Neural cell (in vitro differentiated cells): Measurements from ENCODE around the gene DIP2C. TPM values are rescaled to one million over a fixed set of nuclear protein-coding genes. Genes with fewer than 3 reads are reported as not detected.
"Not testable (repeated sequence)": the region's sequence is repeated elsewhere in the genome, so short reads cannot be mapped to it uniquely, and the experiment has no call there.

Experiments
- H2AFZ ChIP-seq: fragments of 200-600, 300-800 bp; sonication (generic), shearing (Covaris generic); 2 replicates; pipeline ENCODE4 v1.6.0; 2014; ENCODE audit warnings: low read depth, mild to moderate bottlenecking, antibody characterized with exemption, low read length, moderate library complexity
- H3F3A ChIP-seq: fragments of 200-600 bp; shearing (Covaris generic); 2 replicates; pipeline ENCODE4 v1.6.1; 2016; ENCODE audit warnings: mild to moderate bottlenecking, moderate library complexity, mixed read lengths, antibody characterized with exemption, low read length; ENCODE audit not compliant: insufficient read depth, poor library complexity, severe bottlenecking
- H3K27ac ChIP-seq: fragments of 200-600, 300-800 bp; sonication (generic), shearing (Covaris generic); 2 replicates; pipeline ENCODE4 v1.5.1; 2014; ENCODE audit warnings: mild to moderate bottlenecking, low read length, moderate library complexity
- H3K27me3 ChIP-seq: fragments of 300-800, 200-600 bp; sonication (generic), shearing (Covaris generic); 2 replicates; pipeline ENCODE4 v1.6.0; 2014; ENCODE audit warnings: mild to moderate bottlenecking, low read depth, low read length, moderate library complexity; ENCODE audit not compliant: insufficient read depth
- H3K36me3 ChIP-seq: fragments of 300-800, 200-600 bp; sonication (generic), shearing (Covaris generic); 2 replicates; pipeline ENCODE4 v1.5.1; 2014; ENCODE audit warnings: mild to moderate bottlenecking, antibody characterized with exemption, low read length, moderate library complexity; ENCODE audit not compliant: insufficient read depth
- H3K4me2 ChIP-seq: fragments of 300-800, 200-600 bp; sonication (generic), shearing (Covaris generic); 2 replicates; pipeline ENCODE4 v1.6.0; 2014; ENCODE audit warnings: mild to moderate bottlenecking, low read length
- H3K4me3 ChIP-seq: fragments of 300-800, 200-600 bp; sonication (generic), shearing (Covaris generic); 2 replicates; pipeline ENCODE4 v1.5.1; 2014; ENCODE audit warnings: mild to moderate bottlenecking, low read length, moderate library complexity
- H3K79me2 ChIP-seq: fragments of 200-600 bp; shearing (Covaris generic); replicated peaks from 2 replicates; pipeline ENCODE4 v1.6.0; 2014; ENCODE audit warnings: mild to moderate bottlenecking, low read length, moderate library complexity; ENCODE audit not compliant: insufficient read depth
- H3K9ac ChIP-seq: fragments of 300-800, 200-600 bp; sonication (generic), shearing (Covaris generic); 2 replicates; pipeline ENCODE4 v1.6.1; 2016; ENCODE audit warnings: mild to moderate bottlenecking, low read length, mixed read lengths
- H3K9me2 ChIP-seq: fragments of 200-600 bp; shearing (Covaris generic); 2 replicates; pipeline ENCODE4 v1.6.1; 2016; ENCODE audit warnings: mild to moderate bottlenecking, low read length, mixed read lengths; ENCODE audit not compliant: insufficient read depth
- H3K9me3 ChIP-seq: fragments of 200-600, 300-800 bp; sonication (generic), shearing (Covaris generic); 2 replicates; pipeline ENCODE4 v1.6.1; 2016; ENCODE audit warnings: mild to moderate bottlenecking, mixed run types, low read length, moderate library complexity, mixed read lengths
- H4K20me1 ChIP-seq: fragments of 200-600 bp; shearing (Covaris generic); 2 replicates; pipeline ENCODE4 v1.6.1; 2016; ENCODE audit warnings: mild to moderate bottlenecking, mixed run types; ENCODE audit not compliant: insufficient read depth
- EP300 ChIP-seq: fragments of 450-650 bp; conservative IDR thresholded peaks from 2 replicates; pipeline ENCODE4 v1.6.1; 2014; ENCODE audit warnings: antibody characterized with exemption, mild to moderate bottlenecking, moderate library complexity; ENCODE audit not compliant: poor library complexity, severe bottlenecking
- EZH2 ChIP-seq: fragments of 200-600, 300-800 bp; shearing (Covaris generic), sonication (generic); IDR thresholded peaks from 2 replicates; pipeline ENCODE4 v1.6.1; 2014; ENCODE audit warnings: antibody characterized with exemption, low read length, borderline replicate concordance, mild to moderate bottlenecking; ENCODE audit not compliant: insufficient read depth, poor library complexity, severe bottlenecking
- MXI1 ChIP-seq: fragments of 450-650 bp; conservative IDR thresholded peaks from 2 replicates; pipeline ENCODE4 v1.6.1; 2014; ENCODE audit warnings: antibody characterized with exemption, mild to moderate bottlenecking; ENCODE audit not compliant: poor library complexity, severe bottlenecking
- POLR2AphosphoS5 ChIP-seq: IDR thresholded peaks from 2 replicates; pipeline ENCODE4 v1.6.1; 2012
- RAD21 ChIP-seq: fragments of 450-650 bp; conservative IDR thresholded peaks from 2 replicates; pipeline ENCODE4 v1.6.1; 2014; ENCODE audit warnings: antibody characterized with exemption, mild to moderate bottlenecking, moderate library complexity
- SMC3 ChIP-seq: fragments of 450-650 bp; conservative IDR thresholded peaks from 2 replicates; pipeline ENCODE4 v1.6.1; 2014; ENCODE audit warnings: antibody characterized with exemption, mild to moderate bottlenecking, moderate library complexity; ENCODE audit not compliant: poor library complexity
- TAF1 ChIP-seq: IDR thresholded peaks from 2 replicates; pipeline ENCODE4 v1.6.1; 2012; ENCODE audit warnings: low read depth
- polyA plus RNA-seq: library from polyadenylated mRNA; depleted of rRNA; stranded (reverse); fragments of >200 nt; gene quantifications from 2 replicates; pipeline ENCODE4 v1.2.3, GENCODE V29; 2014
- TF ChIP-seq, protein P1 (sequence below): fragments of 450-650 bp; IDR thresholded peaks from 2 replicates; pipeline ENCODE4 v1.5.1; 2014; ENCODE audit warnings: antibody characterized with exemption, mild to moderate bottlenecking, moderate library complexity; ENCODE audit not compliant: poor library complexity, severe bottlenecking
- TF ChIP-seq, protein P2 (sequence below): IDR thresholded peaks from 2 replicates; pipeline ENCODE4 v1.6.1; 2012; ENCODE audit warnings: borderline replicate concordance

Gene DIP2C
- polyA plus RNA-seq, 1 donor from 2014 or later, result 24.1 TPM

DNA sequence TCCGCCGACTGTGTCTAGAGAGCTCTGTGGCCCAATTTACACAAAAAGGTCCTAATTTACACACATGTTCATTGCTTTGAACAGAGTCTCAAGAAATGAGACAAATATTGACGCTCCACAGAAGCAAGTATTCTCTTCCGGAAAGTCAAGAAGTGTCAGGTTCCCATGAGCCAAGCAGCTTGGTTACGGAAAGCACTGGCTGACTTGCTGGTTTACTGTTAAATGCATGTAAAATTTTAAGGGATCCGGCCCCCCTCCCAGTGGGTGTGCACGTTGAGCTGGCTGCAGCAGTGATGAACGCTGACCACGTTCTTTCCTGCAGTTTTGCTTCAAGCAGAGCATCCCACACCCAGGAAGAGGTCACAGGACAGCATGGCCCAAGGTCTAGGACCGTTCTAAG lies 76.8 kb downstream of the DIP2C start:
- no peak overlapping the region for H3K4me3 ChIP-seq
- no peak overlapping the region for H2AFZ ChIP-seq
- peaks cover 40% of the 10 kb centered on the region for H4K20me1 ChIP-seq
- no peaks in the 10 kb centered on the region for H3K36me3 ChIP-seq
- no peaks in the 10 kb centered on the region for H3F3A ChIP-seq
- no peaks in the 10 kb centered on the region for H3K9me3 ChIP-seq
- no peaks in the 10 kb centered on the region for H3K27me3 ChIP-seq
- no peak overlapping the region for H3K4me2 ChIP-seq
- no peaks in the 10 kb centered on the region for H3K9me2 ChIP-seq
- H3K27ac ChIP-seq, result no peak overlapping the region
- peaks cover 67% of the 10 kb centered on the region for H3K79me2 ChIP-seq
- no peak for TF ChIP-seq EP300
- TF ChIP-seq SMC3, result no peak
- no peak for TF ChIP-seq RAD21
- TF ChIP-seq, protein P1, sequence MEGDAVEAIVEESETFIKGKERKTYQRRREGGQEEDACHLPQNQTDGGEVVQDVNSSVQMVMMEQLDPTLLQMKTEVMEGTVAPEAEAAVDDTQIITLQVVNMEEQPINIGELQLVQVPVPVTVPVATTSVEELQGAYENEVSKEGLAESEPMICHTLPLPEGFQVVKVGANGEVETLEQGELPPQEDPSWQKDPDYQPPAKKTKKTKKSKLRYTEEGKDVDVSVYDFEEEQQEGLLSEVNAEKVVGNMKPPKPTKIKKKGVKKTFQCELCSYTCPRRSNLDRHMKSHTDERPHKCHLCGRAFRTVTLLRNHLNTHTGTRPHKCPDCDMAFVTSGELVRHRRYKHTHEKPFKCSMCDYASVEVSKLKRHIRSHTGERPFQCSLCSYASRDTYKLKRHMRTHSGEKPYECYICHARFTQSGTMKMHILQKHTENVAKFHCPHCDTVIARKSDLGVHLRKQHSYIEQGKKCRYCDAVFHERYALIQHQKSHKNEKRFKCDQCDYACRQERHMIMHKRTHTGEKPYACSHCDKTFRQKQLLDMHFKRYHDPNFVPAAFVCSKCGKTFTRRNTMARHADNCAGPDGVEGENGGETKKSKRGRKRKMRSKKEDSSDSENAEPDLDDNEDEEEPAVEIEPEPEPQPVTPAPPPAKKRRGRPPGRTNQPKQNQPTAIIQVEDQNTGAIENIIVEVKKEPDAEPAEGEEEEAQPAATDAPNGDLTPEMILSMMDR, result no peak
- no peak for TF ChIP-seq EZH2
- no peak for TF ChIP-seq POLR2AphosphoS5
- TF ChIP-seq MXI1, result no peak
- no peak overlapping the region for H3K9ac ChIP-seq

DNA sequence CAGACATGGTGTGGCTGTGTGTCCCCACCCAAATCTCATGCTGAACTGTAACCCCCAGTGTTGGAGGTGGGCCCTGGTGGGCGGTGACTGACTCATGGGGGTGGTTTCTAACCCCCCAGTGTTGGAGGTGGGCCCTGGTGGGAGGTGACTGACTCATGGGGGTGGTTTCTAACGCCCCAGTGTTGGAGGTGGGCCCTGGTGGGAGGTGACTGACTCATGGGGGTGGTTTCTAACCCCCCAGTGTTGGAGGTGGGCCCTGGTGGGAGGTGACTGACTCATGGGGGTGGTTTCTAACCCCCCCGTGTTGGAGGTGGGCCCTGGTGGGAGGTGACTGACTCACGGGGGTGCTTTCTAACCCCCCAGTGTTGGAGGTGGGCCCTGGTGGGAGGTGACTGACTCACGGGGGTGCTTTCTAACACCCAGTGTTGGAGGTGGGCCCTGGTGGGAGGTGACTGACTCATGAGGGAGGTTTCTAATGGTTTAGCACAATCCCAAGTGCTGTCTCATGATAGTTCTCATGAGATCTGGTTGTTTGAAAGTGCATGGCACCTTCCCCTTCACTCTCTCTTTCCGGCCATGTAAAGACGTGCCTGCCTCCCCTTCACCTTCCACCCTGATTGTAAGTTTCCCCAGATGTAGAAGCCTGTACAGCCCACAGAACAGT lies 78.7 kb downstream of the DIP2C start:
- not testable (repeated sequence) for H2AFZ ChIP-seq, H3K27ac ChIP-seq, H3K4me2 ChIP-seq, H3K27me3 ChIP-seq, H3K9ac ChIP-seq, H3F3A ChIP-seq, H3K4me3 ChIP-seq, H3K9me2 ChIP-seq, H3K9me3 ChIP-seq, H3K36me3 ChIP-seq
- Histone ChIP-seq H3K79me2 (peaks cover 60% of the 10 kb centered on the region), H4K20me1 (peaks cover 29% of the 10 kb centered on the region)

DNA sequence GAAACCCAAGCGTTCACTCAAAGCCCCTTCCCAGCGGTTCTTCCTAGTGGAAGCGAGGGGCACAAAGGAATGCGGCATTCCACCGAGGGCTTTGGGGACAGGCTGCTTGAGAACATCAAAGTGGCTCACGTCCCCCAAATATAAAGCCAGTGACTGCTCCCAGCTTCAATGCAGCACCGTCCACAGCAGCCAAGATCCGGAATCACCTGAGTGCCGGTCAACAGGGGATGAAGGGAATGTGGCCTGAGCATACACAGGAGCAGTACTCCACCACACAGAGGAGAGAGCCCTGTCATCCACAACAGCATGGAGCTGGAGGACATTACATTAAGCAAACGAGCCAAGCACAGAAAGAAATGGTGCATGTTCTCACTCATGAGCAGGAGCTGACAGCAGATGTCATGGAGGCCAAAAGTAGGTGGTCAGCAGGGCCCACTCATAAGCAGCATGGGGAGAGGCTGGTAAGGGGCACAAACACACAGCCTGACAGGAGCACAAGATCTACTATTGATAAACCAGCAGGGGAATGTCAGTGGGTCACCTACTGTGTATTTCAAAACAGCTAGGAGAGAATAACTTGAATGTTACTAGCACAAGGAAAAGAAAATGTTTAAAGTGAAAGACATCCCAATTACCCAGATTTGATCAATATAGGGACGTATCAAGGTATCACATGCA lies 79.5 kb downstream of the DIP2C start:
- H3K9ac ChIP-seq, result no peak overlapping the region
- H2AFZ ChIP-seq, result no peak overlapping the region
- H3K27ac ChIP-seq, result no peak overlapping the region
- no peak overlapping the region for H3K4me2 ChIP-seq
- no peaks in the 10 kb centered on the region for H3K27me3 ChIP-seq
- peaks cover 62% of the 10 kb centered on the region for H3K79me2 ChIP-seq
- H3K9me2 ChIP-seq, result no peaks in the 10 kb centered on the region
- peaks cover 27% of the 10 kb centered on the region for H4K20me1 ChIP-seq
- H3K9me3 ChIP-seq, result no peaks in the 10 kb centered on the region
- no peaks in the 10 kb centered on the region for H3K36me3 ChIP-seq
- H3F3A ChIP-seq, result no peaks in the 10 kb centered on the region
- TF ChIP-seq TAF1 (no peak), EP300 (no peak), MXI1 (no peak), EZH2 (no peak), SMC3 (no peak), POLR2AphosphoS5 (no peak), RAD21 (no peak)
- TF ChIP-seq, protein P1, result no peak
- TF ChIP-seq, protein P2, sequence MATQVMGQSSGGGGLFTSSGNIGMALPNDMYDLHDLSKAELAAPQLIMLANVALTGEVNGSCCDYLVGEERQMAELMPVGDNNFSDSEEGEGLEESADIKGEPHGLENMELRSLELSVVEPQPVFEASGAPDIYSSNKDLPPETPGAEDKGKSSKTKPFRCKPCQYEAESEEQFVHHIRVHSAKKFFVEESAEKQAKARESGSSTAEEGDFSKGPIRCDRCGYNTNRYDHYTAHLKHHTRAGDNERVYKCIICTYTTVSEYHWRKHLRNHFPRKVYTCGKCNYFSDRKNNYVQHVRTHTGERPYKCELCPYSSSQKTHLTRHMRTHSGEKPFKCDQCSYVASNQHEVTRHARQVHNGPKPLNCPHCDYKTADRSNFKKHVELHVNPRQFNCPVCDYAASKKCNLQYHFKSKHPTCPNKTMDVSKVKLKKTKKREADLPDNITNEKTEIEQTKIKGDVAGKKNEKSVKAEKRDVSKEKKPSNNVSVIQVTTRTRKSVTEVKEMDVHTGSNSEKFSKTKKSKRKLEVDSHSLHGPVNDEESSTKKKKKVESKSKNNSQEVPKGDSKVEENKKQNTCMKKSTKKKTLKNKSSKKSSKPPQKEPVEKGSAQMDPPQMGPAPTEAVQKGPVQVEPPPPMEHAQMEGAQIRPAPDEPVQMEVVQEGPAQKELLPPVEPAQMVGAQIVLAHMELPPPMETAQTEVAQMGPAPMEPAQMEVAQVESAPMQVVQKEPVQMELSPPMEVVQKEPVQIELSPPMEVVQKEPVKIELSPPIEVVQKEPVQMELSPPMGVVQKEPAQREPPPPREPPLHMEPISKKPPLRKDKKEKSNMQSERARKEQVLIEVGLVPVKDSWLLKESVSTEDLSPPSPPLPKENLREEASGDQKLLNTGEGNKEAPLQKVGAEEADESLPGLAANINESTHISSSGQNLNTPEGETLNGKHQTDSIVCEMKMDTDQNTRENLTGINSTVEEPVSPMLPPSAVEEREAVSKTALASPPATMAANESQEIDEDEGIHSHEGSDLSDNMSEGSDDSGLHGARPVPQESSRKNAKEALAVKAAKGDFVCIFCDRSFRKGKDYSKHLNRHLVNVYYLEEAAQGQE, result no peak
- H3K4me3 ChIP-seq, result no peak overlapping the region
